ENCODE results near the gene TAF9B.

DNA sequence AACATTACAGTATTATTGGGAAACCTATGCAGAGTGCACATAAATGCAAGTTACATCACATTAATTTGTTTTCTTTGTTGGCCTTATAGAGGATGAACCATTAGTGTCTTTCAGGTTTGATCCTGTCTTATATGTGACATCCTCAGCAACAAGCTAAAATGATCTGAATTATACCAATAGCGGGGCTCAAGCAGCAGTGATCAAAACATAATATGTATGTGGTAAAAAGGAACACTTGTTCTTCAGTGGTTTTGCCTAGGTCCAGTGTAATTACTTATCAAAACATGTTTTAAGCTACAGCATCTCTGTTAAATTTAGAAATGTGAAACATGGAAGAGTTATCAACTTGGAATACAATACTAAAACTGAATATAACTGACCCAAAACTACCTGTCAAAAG is 9.1 kb downstream of the TAF9B start:
- TF ChIP-seq CTCF (IDR thresholded peaks at IDR 0.05): no peak
- TF ChIP-seq POLR2A (IDR thresholded peaks at IDR 0.05): no peak
- no peak for TF ChIP-seq EP300 (IDR thresholded peaks at IDR 0.05)
